GM19099 (cell line): ENCODE results near the gene ZNF425.

Source experiments
- POLR2A ChIP-seq: IDR thresholded peaks from 3 replicates; pipeline ENCODE4 v1.6.1; 2011; ENCODE audit warnings: low read depth; ENCODE audit not compliant: insufficient read length; ENCODE audit errors: extremely low read depth

The ZNF425 gene

DNA sequence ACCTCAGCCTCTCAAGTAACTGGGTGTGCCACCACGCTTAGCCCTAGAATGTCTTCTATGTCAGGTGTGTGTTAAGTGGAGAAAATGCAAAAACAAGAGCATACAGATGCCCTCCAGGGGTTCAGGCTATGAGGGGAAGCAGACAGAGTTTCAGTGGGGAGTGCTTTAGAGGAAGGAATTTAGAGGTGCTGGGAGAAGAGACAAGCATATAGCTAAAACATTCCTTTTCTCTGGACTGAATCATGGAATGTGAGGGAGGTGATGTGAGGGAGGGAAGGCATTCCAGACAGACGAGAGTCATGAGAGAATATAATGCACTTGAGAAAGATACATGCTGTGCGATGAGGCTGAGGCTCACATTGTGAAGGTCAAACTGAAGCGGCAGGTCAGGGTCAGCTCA, 29.0 kb downstream of the ZNF425 start:
- no peak for TF ChIP-seq POLR2A

DNA sequence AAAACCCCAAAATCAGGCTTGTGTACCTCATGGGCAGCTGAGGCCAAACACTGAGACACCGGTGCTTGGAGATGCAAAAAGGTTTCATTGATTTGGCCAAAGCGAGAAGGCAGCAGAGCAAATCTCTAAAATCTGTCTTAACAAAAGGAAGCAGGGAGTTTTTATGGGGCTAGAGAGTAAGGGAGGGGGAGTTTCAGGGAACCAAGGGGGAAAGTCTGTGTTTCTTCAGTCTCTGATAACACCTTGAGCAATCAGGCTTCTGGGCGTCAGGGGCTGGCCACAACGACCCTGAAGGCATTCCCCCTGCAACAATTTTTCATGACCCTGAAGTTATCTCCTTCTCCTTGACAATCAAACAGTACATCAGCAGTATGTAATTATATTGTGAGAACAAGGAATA, 32.9 kb downstream of the ZNF425 start:
- no peak for TF ChIP-seq POLR2A

DNA sequence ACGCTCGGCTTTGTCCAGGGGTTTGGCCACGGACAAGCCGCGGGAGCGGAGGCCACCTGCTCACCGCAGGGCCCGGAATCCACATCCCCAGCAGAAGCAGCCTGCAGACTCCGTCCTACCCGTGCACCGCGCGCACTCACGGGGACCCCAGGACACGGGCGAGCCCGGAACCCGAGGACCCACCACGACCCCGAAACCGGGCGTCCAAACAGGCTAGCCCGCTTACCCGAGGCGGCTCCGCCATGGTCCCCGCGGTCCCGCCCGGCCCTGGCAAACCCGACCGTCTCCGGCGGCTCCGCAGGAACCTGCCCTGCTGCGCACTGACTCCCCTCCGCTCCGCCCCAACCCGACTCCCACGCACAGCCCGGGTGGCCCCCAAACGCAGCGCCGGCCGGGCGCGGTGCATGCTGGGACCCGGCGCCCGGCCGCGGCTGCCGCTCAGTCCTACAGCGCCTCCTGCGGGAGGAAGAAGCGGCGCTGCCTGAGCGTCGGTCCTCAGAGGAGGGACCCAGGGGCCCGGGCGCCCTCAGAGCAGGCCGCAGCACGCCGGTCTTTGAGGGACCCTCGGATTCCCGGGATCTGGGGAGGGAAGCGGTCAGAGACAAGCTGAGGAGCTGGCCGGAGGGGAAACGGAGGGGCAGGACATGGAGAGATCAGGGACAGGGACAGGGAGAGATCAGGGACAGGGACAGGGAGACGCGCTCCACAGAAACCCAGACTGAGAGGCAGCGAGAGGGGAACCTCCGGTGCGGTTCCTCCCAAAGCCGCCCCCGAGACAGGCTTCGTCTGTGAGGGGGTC, 35.5 kb downstream of the ZNF425 start, which contains the start of gene ZNF786:
ZNF786 (minus strand) TSS at position 322 of the 799 bp plus-strand sequence; CDS start at position 244, 78 bp downstream.
- TF ChIP-seq POLR2A = peak; percentile 94

DNA sequence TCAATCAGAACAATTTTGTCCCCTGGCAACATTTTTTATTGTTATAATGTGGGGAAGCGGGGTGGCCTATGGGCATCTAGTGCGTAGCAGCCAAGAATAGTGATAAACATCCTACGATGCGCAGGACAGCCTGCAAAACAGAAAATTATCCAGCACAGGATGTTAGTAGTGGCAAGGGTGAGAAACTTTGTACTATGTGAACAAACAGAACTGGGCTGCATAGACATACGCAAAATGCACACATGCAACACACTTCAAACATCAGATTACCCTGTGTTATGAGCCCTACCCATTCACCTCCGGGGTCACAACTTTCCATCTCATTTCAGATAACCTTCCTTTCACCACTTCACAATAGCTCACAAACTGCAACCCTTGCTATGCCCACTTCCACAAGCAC, 38.7 kb downstream of the ZNF425 start:
- no peak for TF ChIP-seq POLR2A

DNA sequence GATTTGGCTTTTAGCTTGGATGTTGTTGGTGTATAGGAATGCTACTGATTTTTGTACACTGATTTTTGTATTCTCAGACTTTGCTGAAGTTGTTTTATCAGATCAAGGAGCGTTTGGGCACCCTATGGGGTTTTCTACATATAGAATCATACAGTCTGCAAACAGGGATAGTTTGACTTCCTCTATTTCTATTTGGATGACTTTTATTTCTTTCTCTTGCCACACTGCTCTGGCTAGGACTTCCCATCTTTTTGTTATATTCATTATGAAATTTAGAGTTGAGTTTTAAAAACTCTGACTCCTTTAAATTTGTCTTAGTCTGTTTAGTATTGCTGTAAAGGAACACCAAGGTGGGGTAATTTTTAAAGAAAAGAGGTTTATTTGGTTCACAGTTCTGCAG, 40.3 kb downstream of the ZNF425 start:
- TF ChIP-seq POLR2A = no peak

DNA sequence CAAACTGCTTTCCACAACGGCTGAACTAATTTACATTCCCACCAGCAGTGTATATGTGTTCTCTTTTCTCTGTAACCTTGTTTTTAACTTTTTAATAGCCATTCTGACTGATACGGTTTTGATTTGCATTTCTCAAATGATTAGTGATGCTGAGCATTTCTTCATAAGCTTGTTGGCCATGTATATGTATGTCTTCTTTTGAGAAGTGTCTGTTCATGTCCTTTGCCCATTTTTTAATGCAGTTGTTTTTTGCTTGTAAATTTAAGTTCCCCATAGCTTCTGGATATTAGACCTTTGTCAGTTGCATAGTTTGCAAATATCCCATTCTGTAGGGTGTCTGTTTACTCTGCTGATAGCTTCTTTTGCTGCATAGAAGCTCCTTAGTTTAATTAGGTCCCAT, 41.7 kb downstream of the ZNF425 start:
- TF ChIP-seq POLR2A = no peak

DNA sequence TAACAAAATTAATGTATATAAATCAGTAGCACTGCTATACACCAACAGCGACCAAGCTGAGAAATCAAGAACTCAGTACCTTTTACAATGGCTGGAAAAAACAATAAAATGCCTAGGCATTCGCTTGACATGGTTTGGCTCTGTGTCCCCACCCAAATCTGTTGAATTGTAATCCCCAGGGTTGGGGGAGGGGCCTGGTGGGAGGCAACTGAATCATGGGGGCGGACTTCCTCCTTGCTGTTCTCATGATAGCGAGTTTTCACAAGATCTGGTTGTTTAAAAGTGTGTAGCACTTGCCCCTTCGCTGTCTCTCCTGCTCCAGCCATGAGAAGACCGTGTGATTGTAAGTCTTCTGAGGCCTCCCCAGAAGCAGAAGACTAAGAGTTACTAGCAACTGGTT, 44.2 kb downstream of the ZNF425 start:
- TF ChIP-seq POLR2A = no peak

DNA sequence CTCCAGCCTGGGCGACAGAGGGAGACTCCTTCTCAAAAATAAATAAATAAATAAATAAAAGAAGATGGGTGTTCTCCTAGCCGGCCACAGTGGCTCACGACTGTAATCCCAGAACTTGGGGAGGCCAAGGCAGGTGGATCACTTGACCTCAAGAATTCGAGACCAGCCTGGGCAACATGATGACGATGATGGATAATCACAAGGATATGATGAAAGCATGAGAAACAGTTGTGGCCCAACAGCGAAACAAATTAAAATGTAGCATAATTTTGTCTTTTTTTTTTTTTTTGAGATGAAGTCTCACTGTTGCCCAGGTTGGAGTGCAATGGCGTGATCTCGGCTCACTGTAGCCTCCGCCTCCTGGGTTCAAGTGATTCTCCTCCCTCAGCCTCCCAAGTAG, 48.5 kb downstream of the ZNF425 start:
- TF ChIP-seq POLR2A = no peak

DNA sequence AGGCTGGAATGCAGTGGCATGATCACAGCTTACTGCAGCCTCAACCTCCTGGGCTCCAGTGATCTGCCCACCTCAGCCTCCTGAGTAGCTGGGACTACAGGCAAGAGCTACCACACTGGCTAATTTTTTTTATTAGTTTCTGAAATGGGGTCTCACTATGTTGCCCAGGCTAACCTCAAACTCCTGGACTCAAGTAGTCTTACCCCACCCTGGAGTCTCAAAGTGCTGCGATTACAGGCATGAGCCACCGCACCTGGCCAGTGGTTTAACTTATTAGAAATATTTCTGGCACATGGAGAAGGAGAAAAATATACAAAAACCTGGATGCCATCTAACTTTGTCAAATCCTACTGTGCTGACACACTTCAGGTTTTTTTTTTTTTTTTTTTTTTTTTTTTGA, 50.8 kb downstream of the ZNF425 start:
- TF ChIP-seq POLR2A = no peak

DNA sequence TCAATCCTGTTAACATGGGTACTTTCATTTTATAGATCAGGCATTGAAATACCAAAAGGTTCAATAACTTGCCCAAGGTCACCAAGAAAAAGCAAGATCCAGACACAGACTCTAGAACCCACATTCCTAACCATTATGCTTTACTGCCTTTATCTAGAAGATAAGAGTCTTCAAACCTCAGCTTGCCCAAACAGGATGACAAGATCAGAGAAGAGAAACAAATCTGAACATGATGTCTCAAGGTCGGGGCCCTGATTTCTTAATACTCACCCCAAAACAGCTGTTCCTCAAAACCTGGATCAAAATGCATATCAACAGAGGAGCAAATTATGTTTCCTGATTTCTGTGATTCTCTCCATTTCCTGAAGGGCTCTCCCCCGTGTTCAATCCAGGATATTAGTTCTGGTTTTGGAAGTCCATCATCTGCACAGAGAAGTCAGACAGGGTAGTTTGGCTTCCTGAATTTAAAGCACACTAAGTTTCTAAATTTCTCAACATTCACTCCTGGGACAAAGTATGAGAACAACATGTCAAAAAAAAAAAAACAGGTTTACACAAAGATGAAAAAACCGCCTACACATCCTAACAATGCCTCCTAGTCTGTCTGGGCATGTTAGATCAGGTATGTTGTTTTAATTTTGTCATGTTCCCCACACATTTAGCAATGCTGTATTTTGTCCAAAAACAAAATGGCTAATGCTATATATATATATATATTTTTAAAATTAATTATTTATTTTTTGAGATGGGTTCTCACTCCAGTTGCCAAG, 51.8 kb downstream of the ZNF425 start:
- TF ChIP-seq POLR2A = no peak

DNA sequence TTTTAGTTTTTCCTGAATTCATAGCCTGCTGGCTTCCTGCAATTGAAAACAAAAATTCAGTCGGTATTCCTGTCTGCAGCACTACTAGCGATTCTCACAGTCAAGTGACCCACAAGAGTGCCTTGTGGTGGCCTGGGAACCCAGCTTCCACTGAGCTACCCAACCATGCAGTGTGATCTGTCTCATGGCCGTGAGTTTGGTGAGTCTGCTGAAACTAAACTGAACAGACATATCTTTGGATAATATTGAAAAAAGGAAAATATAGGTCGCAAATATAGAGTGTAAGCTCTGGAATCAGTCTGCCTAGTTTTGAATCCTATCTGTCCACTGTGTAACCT, 53.7 kb downstream of the ZNF425 start:
- no peak for TF ChIP-seq POLR2A

DNA sequence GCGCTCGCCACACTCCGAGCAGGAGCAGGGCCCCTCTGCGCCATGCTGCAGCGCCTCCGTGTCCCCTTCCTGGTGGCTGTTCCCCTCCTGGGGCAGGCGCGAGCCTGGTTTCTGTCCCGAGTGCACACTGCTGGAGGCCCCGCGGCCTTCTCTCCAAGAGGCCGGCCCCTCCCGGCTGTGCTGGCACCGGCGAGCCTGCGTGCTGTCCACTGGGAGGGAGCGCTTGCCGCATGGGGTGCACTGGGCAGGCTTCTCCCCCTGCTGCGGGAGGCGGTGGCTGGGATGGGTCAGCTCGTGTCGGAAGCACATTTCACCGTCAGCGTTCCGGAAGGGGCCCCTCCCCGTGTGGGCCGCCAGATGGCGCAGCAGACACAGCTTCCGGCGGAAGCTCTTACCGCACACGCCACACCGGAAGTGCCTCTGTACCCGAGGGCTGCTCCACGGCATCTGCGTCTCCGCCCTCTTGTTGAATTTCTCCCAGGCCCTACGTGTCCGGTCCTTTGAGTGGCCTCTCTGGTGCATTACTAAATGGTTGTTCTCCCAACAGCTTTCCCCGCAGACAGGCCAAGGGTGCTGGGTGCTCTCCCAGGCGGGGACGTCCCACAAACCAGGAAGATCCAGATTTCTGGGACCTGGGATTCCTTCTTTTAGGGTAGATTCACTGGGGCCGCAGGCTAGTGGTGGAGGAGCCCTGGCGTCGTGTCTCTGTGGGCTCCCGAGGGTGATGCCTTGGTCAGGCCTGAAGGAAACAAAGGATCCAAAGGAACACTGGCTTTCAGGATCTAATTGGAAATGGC, 54.3 kb downstream of the ZNF425 start:
- no peak for TF ChIP-seq POLR2A

DNA sequence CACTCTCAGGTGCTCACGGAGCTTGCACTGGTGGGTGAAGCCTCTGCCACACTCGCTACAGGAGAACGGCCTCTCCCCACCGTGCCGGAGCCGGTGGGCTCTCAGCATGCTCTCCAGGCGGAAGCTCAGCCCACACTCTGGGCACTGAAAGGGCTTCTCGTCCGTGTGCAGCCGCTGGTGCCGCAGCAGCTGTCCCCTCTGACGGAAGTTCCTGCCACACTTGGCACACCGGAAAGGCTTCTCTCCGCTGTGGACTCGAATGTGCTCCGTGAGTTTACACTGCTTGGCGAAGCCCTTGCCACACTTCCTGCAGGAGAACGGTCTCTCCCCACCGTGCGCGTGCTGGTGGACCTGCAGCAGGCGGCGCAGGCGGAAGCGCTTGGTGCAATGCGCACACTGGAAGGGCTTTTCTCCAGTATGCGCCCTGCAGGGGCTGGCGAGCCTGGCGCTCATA, 54.9 kb downstream of the ZNF425 start:
- TF ChIP-seq POLR2A = no peak

DNA sequence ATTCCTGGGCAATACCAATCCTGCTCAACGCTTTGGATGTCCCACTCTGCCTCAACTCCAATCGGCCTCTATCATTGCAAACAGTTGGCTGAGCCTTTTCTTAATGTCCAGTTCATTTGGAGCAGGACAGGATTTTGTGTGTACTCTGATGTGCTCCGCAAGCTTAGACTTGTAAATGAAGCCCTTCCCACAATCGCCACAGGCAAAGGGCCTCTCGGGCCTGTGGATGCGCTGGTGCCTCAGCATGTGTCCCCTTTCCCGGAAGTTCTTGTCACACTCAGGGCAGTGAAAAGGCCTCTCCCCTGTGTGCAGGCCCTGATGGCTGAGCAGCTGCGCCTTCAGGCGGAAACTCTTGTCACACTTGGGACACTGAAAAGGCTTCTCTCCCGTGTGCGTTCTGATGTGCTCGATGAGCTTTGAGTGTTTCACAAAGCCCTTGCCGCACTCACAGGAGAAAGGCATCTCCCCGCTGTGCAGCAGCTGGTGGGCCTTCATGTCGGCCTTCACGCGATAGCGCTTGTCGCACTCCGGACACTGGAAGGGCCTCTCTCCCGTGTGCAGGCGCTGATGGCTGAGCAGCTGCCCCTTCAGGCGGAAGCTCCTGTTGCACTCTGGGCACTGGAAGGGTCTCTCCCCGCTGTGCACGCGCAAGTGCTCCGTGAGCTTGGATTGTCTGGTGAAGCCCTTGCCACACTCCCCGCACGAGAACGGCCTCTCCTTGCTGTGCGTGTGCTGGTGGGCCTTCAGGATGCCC, 55.6 kb downstream of the ZNF425 start:
- no peak for TF ChIP-seq POLR2A

DNA sequence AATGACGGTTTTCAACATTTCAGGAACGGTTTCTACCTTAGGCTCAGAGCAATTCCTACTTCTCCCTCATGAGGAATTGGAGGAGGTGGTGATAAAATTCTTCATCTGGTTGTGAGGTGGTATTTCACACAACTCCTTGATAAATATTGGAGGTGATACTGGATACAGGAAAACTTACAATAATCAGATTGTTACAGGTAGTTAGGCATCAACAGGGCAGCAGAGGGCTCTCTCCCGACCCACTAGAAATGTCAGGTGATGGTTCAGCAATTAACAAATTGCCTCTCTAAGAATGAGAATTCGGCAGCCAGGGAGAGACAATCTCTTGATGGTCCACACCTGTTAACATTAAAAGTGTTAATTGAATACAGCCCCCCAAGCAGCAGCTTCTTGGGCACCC, 58.3 kb downstream of the ZNF425 start:
- no peak for TF ChIP-seq POLR2A

DNA sequence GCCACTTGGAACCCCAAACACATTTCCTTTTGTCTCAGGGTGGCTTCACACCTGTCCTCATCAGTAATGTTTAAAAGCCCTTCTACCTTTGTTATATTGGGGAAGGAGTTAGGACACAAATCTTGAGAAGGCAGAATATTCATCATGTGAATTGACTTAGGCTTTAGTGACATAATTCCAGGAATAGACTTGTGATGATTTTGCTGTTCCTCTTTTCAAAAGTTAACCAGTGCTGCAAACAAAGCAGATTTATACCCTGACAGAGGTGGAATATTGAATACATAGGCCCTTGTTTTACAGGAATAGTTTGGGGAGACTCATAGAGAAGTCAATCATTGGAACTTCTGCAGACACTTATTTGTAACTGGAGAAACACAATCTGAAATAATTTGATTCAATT, 62.6 kb downstream of the ZNF425 start:
- TF ChIP-seq POLR2A = no peak

DNA sequence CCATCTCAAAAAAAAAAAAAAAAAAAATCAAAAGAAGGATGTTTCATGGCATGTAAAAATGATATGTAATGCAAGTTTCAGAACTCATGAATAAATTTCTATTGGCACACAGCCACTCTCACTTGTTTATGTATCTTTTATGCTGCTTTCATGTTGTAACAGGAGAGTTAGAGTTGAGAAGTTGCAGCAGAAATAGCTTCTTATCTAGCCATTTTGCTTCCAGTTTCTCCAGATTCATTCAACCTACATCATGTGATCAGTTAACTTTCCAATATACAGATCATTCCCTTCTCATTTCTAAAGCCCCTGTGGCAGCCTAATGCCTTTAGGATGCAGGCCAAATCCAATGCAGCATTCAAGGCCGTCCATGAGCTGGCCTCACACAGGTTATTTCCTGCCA, 66.0 kb downstream of the ZNF425 start:
- no peak for TF ChIP-seq POLR2A
